Hepatic stellate cell (primary cell): ENCODE data around the gene P3H2.

ENCODE experiments used
- DNase-seq: peaks from one replicate; pipeline ENCODE4 v3.0.0; 2011; ENCODE audit warnings: low spot score

The P3H2 gene

DNA sequence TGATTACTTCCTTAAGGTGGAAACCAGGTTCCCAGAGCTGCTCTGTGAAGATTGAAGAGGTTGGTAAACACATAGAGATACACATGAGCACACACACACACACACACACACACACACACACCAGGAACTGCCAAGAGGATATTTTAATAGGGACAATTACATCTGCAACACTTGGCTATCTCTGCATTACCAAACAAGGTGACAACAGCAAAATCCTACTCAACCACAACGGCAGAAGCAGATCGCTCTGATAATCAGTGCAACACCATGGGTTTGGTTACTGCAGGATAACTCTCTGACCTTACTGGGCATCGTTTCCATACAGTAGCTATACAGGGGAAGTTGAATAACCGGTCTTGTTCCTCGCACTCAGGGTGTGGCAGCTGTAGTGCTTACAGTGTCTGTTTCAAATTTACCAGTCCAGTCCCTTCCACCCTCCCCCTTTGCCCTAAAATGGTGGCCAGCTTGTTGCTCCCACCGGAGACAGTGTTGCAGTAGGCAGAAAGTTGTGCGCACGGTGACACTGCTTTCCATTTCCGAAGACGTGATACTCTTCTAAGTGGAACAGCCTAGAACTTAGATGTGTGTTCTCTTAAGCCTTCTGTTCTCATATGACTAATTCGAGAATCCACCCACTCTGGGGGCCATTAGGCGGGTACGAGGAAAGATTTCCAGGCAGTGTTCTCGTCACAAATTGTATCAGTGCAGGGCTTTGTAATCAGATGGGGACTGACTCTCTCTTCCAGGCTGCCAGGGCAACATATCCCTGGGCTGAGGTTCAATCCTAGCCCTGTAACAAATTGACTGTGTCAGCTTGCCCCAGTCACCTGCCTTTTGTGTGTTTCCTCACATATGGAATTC, 176.2 kb downstream of the P3H2 start:
- no peak for DNase-seq

DNA sequence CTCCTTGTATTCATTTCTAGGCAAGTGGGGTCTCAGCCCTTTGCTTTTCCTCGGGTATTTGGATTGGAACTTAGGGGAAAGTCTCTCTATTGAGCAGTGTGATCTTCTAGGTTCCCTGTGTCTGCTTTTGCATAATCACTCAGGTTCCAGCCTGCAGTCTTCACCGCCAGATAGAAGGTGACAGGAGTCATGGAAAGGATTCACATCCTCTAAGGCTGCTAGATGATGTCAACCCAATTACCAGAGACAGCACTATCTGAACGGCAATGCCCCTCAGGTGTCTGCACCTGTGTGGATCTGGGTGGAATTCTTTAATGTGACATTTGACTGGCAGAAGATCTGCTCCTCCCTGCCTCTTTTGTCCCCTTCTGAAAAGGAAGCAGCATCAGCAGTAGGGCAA, 177.7 kb downstream of the P3H2 start:
- no peak for DNase-seq

DNA sequence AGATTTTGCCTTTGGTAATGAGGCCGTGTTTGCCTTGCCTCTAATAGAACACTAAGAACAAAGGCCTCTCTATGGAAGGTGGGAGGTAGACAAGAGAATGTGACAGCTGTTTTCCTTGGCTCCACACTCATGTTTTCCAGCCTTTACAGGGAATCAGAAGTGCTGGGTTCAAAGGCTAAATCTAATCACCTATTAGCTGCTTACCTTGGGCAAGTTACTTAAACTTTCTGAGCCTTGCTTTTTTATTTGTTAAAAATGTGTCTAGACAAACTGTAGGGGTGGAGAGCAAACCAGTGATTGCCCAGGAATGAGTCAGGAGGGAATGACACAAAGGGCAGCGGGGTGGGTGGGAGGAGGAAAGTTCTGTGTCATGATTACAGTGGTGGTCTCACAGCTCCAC, 179.0 kb downstream of the P3H2 start:
- DNase-seq = no peak

DNA sequence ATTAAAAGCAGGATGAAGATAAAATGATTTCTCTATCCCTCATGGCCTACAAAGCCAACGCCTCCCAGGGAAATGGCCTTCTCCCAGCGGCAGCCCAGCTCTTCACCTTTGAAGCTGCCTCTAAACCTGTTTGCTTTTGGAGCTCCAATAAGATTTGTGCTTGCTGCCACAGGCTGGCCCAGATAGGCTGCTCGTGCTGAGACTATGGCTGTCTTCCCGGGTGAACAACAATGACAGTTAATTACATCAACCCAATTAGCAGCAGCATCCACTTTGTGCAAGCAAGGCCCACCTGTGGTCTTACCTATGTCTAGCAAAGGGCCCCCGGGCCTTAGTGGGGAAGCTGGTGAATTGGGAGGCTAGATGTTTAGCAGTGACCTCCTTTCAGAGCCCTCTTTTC, 179.6 kb downstream of the P3H2 start:
- no peak for DNase-seq

DNA sequence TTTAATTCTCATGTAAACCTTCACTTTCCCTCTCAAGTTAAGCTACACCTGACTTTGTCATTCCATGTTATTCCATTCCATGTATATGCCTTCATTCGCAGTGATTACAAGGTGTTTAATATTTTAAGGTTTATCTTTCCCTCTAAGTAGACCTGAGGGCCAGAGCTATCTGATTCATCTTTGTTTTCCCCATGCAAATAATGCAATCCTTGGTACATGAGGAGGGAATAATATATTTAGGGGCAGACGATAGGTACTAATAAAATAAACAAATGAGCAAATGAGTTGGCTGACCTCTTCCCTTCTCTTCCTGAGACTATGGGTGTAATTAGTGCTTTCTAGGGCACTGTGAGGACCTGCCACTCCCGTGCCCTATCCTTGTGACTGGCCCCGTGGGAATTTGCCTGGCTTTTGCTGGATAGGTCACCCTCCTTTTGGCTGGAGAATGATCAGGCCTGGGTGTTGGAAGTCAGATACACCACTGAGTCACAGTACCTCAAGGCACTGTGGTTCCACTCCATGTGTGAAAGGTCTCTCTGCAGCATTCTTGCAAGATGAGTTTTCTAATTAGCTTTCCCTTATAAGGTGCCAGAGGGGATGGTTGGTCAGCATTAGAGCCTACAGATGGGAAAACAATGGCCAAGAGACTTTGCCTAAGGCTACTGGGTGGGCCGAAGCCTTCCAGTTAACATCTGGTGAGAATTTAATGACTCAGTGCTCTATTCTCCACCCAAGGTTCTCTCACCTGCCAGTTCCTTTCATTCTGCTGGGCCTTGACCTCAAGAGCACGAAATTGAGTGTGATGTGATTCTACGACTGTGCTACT, 183.2 kb downstream of the P3H2 start:
- peak; percentile 13 for DNase-seq

DNA sequence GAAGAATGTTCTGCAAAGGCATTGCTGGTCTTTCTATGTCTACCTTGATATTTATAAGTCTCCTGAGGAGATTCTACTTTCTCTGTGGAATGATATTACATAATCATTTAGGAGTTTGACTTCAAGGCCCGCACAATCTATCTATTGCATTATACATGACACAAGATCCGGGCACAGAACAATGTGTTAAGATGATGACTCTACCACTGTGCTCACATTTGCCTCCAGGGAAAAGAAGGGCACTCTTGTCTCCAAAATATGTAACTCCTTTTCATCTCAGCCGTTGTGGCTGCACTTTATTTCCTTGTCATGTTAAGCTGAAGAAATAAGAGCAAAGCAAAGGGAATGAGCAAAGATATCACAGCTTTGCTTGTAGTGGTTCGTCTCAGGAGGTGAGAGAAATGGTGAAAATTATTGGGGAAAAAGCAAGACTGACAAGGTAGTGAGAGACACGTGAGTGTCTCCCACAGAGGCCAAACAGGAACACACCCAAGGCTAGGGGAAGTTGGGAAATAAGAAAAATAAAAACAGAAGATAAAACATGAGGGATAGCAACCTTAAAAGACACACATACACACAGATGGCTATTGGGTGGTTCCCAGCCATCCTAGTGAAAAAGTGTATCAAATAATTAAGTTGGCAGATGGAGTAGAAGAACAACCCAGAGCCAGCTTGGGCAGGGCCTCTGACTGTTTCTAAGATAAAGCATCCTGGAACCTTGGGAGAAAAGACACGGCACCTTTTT, 184.3 kb downstream of the P3H2 start:
- no peak for DNase-seq

DNA sequence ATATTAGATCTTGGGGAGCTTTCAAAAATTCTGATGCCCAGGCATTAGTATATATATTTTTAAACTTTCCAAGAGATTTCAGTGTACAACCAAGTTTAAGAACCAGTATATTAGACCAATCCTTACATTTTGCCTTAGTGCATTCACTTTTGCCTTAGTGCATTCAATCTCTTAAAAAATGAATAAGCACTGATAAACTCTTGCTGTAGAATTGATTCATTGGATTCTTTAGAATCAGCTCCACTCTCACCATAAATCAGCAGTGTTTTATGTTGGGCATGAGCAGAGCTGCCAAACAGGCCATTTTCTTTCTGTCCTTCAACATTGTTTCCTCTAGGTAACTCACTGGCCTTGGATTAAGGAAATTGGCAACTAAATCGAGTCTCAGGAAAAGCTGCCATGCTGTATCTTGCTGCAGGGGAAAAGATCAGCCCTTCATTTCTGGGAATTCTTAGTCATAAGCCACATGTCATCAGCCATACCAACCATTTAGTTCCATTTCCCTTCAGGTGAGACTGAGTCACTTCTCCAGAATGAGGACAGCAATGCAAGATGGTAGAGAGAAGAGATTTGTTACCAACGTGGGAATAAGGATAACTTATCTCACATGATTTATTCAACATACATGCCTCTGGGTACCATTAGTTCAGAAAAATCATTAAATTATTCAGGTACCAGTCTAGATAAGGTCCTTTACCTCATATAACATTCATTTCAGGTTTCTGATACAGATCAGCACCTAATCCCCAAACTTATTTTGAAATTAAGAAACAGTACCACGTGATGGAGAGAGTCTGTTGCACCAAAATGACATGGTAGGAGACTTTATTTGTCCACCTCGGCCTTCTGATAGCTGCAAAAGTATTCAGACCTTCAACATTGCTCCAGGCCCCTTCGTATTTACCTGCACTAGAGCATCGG, 192.5 kb downstream of the P3H2 start:
- no peak for DNase-seq

DNA sequence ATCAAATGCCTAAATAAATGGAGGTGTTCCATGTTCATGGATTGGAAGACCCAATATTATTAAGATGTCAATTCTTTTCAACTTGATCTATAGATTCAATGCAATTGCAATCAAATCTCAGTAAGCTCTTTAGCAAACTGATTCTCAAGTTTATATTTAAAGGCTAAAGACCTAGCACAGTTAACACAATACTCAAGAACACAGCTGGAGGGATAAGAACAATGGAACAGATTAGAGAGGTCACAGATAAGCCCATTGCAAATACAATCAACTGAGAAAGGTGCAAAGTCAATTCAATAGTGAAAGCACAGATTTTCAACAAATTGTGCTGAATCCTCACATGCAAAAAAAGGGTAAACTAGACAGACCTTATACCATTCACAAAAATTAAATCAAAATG, 198.9 kb downstream of the P3H2 start:
- DNase-seq = no peak

DNA sequence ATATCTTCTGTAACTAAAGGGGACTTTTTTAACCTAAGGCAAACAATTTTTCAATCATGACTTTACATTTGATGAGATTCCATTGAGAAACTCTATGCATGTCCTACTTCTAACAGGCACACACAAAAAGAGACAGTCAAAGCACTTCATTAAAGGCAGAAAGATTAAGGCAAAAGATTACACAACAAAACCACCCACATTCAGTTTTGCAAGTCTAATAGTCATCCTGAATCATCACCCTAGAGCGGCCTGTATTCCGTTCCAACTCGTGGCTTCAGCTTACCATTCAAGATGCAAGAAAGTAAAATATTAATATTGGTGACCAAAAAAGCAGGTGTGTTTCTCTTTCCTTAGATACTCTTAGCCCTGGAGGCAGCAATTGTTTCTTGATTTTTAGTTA, 205.9 kb downstream of the P3H2 start:
- peak; percentile 26 for DNase-seq

DNA sequence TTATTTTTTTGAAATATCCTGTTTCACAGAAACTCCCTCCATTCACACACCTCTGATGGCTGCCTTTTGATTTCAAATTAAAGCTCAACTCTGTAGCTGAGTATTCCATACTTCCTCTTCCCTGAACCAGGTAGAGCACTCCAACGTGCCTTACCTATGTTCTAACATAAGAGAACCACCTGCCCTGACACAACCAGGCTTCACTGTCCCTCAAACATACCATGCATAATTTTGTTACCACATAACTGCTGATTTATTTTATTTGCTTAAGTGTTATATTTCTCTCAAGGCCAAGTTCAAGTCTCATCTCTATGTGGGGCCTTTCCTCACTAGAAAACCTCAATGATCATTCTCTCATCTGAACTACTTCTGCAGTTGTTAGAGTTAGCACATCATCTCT, 209.7 kb downstream of the P3H2 start:
- DNase-seq = no peak

DNA sequence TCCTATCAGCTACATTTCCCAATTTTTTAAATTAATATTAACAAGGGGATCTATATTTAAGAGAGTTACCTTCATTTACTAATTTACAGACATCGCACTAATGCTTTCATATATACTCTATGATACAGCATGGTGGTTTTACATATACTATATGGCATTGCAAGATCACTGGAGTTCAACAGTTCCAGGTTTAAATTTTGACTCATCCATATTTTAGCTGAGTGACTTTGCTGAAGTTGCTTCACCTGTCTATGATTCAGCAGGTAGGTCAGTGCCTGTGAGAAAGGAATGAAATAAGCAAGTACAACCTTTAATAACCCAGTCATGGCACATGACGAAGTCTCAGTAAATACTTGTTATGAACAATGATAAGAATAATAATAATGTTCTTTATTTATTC, 211.1 kb downstream of the P3H2 start:
- no peak for DNase-seq

DNA sequence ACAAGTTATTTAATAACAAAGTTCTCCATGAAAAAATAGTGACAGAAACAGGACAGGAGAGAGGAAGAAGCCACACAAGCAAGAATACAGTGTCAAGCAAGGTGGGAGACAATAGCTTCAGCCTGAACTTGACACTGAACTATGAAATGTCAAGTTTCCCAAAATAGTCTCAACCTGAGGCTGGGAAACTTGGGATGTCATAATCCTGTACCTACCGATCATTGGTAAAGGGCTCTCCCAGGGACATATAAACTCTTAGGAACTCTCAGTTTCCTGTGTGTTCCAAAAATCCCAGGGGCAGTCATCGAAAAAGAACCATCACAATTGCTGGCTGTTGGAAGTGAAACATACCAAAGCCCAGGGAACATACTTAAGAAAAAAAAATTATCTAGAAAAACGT, 211.6 kb downstream of the P3H2 start:
- DNase-seq = no peak

DNA sequence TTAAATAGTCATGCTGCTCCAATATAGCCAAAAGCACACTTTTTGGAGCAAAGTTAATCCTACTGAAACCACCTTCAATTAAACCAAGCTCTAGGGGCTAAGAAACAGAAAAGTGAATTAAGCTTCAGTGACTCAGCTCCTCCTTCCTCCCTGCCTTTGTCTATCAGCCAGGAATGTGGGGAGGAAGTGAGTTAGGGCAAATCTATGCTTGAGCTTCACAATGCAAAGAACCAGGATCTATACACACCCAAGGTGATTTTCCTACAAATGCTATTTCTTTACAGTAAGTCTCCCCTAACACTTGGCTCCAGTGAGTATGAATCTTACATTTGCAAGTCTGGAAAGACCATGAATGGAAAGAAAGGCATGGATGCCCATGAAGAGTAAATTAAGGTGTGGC, 212.1 kb downstream of the P3H2 start:
- DNase-seq = peak; percentile 5

DNA sequence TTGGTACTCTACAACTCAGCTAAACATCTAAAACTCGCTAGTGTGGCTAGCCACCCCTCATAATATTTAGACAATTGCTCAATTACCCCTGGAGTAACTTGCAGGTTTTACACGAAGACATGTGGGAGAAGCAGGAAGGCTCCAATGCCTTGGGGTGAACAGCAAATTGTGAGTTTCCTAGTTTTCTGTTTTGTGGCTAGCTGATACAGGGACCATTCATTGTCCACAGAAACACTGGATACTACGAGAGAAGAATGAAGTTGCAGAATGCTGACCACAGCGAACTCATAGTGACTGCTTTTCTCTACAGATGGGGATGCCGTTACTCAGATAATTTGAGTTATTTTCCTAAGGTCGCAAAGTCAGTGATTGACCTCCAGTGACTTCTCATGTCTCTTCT, 212.9 kb downstream of the P3H2 start:
- DNase-seq = no peak
